Panc1 (cell line): ENCODE measurements around the gene PSEN2. TPM values are rescaled to one million over a fixed set of nuclear protein-coding genes. Genes with fewer than 3 reads are reported as not detected.

Source experiments
- ATAC-seq: fragments of 200-7000 bp; cut with Tn5 transposase; 2 replicates; pipeline ENCODE4 v1.9.1; 2020; ENCODE audit warnings: mild to moderate bottlenecking, moderate library complexity
- BruUV-seq: library from RNA; stranded (reverse); fragments of 400-500 nt; replicated peaks from 2 replicates; lab custom pipeline; 2021; lab: Mats Ljungman, UMichigan
- CTCF ChIA-PET: fragments of 300-600 bp; sonication (Branson Sonifier 250); formaldehyde crosslinking; loops from one replicate; lab custom pipeline; 2022; ENCODE audit warnings: antibody characterized with exemption; lab: Charles Lee
- POLR2A ChIA-PET: fragments of 300-600 bp; sonication (Branson Sonifier 250); formaldehyde crosslinking; loops from one replicate; lab custom pipeline; 2022; ENCODE audit warnings: antibody characterized with exemption; lab: Charles Lee
- DNase-seq: peaks from one replicate; pipeline ENCODE4 v3.0.0-alpha.2; 2010; ENCODE audit warnings: low read depth, low spot score
- H3K27ac ChIP-seq: 2 replicates; pipeline ENCODE4 v1.5.1; 2011; ENCODE audit warnings: mild to moderate bottlenecking, low read length, inconsistent platforms
- H3K27me3 ChIP-seq: fragments of 200-500 bp; sonication (Bioruptor generic); 2 replicates; pipeline ENCODE4 v1.6.0; 2014; ENCODE audit warnings: low read length, inconsistent platforms; ENCODE audit not compliant: control insufficient read depth, insufficient read depth
- H3K36me3 ChIP-seq: fragments of 200-500 bp; sonication (Bioruptor generic); 2 replicates; pipeline ENCODE4 v1.5.1; 2014; ENCODE audit warnings: inconsistent platforms, mild to moderate bottlenecking, low read length, moderate library complexity; ENCODE audit not compliant: control insufficient read depth, insufficient read depth
- H3K4me1 ChIP-seq: 2 replicates; pipeline ENCODE4 v1.5.1; 2011; ENCODE audit warnings: inconsistent platforms, mild to moderate bottlenecking, low read length, moderate library complexity; ENCODE audit not compliant: control insufficient read depth, insufficient read depth
- H3K4me3 ChIP-seq, 2 experiments: 2 replicates each; pipeline ENCODE4 v1.5.1; 2011 to 2012; ENCODE audit warnings: low read depth in 2 of 2, low read length in 2 of 2, mild to moderate bottlenecking in 2 of 2, inconsistent platforms in 1 of 2, moderate library complexity in 1 of 2
- H3K9me3 ChIP-seq: fragments of 200-500 bp; sonication (Bioruptor generic); 2 replicates; pipeline ENCODE4 v1.5.1; 2014; ENCODE audit warnings: low read depth, mild to moderate bottlenecking, inconsistent platforms, low read length, moderate library complexity; ENCODE audit not compliant: control insufficient read depth, insufficient read depth
- CTCF ChIP-seq: fragments of 450-650 bp; IDR thresholded peaks from 2 replicates; pipeline ENCODE4 v1.5.1; 2017; ENCODE audit warnings: mild to moderate bottlenecking
- POLR2AphosphoS5 ChIP-seq: IDR thresholded peaks from 2 replicates; pipeline ENCODE4 v1.6.1; 2012; ENCODE audit warnings: mild to moderate bottlenecking, low read depth, low read length, moderate library complexity
- SIN3A ChIP-seq: IDR thresholded peaks from 2 replicates; pipeline ENCODE4 v1.6.1; 2012; ENCODE audit warnings: low read depth, mild to moderate bottlenecking, low read length, moderate library complexity, borderline replicate concordance; ENCODE audit not compliant: insufficient read depth
- TCF7L2 ChIP-seq: IDR thresholded peaks from 2 replicates; pipeline ENCODE4 v1.6.1; 2011; ENCODE audit warnings: mild to moderate bottlenecking, low read depth, low read length, inconsistent platforms
- in situ Hi-C: cut with HindIII; loops from 2 replicates; pipeline ENCODE4 v1.10.0; 2016; ENCODE audit warnings: low sequenced_read_pairs, low pct_unique_long_range_greater_than_20kb
- intact Hi-C: fragments of 100-400 bp; cut with micrococcal nuclease; formaldehyde crosslinking; loops from one replicate; pipeline ENCODE4 v1.10.0; 2022; ENCODE audit not compliant: unreplicated experiment
- total RNA-seq: library from RNA; stranded (reverse); gene quantifications from one replicate; pipeline ENCODE4 v1.2.1, GENCODE V29; 2021; ENCODE audit not compliant: unreplicated experiment
- TF ChIP-seq, protein P1 (sequence below), 2 experiments: IDR thresholded peaks; 2 replicates each; pipeline ENCODE4 v1.6.1; 2011 to 2012; ENCODE audit warnings: low read depth in 2 of 2, control low read depth in 1 of 2, low read length in 1 of 2, mild to moderate bottlenecking in 1 of 2, moderate library complexity in 1 of 2; ENCODE audit not compliant: insufficient read depth in 1 of 2

Gene PSEN2
- total RNA-seq, 1 experiment from 2014 or later: 33.3 TPM

DNA sequence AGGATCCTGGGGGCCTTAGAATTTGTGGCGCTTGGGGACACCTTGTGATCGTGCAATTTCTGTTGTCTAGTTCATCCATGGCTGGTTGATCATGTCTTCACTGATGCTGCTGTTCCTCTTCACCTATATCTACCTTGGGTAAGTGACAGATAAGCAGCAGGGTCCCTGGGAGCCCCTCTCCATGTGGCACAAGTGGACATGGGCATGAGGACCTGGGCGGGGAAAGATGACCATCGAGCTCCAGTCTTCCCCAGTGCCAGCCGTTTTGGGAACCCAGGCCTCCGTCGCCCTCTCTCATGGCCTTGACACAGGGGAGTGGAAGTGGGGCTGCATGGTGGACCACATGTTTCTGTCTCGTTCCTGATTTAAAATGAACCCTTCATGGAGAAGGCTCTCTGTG is 17.6 kb downstream of the PSEN2 start:
- in situ Hi-C loops (no loop called here), intact Hi-C loops (no loop called here)
- DNase-seq (no peak), ATAC-seq (no peak)
- Histone ChIP-seq H3K4me3 (no peak overlapping the region), H3K4me1 (no peaks in the 10 kb centered on the region), H3K36me3 (no peaks in the 10 kb centered on the region), H3K9me3 (no peaks in the 10 kb centered on the region), H3K27me3 (no peaks in the 10 kb centered on the region), H3K27ac (no peak overlapping the region)
- CTCF ChIA-PET: no interaction called here
- no TSS peak for BruUV-seq
- POLR2A ChIA-PET: no interaction called here
- TF ChIP-seq CTCF: no peak
- no peak for TF ChIP-seq TCF7L2

DNA sequence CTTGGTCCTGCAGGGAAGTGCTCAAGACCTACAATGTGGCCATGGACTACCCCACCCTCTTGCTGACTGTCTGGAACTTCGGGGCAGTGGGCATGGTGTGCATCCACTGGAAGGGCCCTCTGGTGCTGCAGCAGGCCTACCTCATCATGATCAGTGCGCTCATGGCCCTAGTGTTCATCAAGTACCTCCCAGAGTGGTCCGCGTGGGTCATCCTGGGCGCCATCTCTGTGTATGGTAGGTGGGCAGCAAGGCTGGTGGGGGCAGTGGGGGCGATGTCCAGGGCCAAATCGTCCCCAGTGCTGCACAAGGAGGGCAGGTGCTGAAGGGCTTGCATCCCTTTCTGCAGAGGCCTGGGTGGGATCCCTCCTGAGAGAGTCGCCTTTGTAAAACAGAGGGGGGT is 18.4 kb downstream of the PSEN2 start:
- Histone ChIP-seq H3K36me3 (no peaks in the 10 kb centered on the region), H3K27me3 (no peaks in the 10 kb centered on the region), H3K27ac (no peak overlapping the region), H3K4me3 (no peak overlapping the region), H3K9me3 (no peaks in the 10 kb centered on the region), H3K4me1 (no peaks in the 10 kb centered on the region)
- CTCF ChIA-PET: no interaction called here
- ATAC-seq (no peak), DNase-seq (no peak)
- intact Hi-C loops (no loop called here), in situ Hi-C loops (no loop called here)
- POLR2A ChIA-PET: no interaction called here
- no TSS peak for BruUV-seq
- TF ChIP-seq TCF7L2 (no peak), POLR2AphosphoS5 (no peak), CTCF (no peak), SIN3A (no peak)
- TF ChIP-seq, protein P1, sequence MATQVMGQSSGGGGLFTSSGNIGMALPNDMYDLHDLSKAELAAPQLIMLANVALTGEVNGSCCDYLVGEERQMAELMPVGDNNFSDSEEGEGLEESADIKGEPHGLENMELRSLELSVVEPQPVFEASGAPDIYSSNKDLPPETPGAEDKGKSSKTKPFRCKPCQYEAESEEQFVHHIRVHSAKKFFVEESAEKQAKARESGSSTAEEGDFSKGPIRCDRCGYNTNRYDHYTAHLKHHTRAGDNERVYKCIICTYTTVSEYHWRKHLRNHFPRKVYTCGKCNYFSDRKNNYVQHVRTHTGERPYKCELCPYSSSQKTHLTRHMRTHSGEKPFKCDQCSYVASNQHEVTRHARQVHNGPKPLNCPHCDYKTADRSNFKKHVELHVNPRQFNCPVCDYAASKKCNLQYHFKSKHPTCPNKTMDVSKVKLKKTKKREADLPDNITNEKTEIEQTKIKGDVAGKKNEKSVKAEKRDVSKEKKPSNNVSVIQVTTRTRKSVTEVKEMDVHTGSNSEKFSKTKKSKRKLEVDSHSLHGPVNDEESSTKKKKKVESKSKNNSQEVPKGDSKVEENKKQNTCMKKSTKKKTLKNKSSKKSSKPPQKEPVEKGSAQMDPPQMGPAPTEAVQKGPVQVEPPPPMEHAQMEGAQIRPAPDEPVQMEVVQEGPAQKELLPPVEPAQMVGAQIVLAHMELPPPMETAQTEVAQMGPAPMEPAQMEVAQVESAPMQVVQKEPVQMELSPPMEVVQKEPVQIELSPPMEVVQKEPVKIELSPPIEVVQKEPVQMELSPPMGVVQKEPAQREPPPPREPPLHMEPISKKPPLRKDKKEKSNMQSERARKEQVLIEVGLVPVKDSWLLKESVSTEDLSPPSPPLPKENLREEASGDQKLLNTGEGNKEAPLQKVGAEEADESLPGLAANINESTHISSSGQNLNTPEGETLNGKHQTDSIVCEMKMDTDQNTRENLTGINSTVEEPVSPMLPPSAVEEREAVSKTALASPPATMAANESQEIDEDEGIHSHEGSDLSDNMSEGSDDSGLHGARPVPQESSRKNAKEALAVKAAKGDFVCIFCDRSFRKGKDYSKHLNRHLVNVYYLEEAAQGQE (IDR thresholded peaks at IDR 0.05; ENCODE audit: insufficient read depth in 1 of 2, low read depth in 2 of 2, low read length in 1 of 2): no peak
